ENCODE data around the gene LMO7.
"Not testable (repeated sequence)": the region's sequence is repeated elsewhere in the genome, so short reads cannot be mapped to it uniquely, and the experiment has no call there.

LMO7 gene

DNA sequence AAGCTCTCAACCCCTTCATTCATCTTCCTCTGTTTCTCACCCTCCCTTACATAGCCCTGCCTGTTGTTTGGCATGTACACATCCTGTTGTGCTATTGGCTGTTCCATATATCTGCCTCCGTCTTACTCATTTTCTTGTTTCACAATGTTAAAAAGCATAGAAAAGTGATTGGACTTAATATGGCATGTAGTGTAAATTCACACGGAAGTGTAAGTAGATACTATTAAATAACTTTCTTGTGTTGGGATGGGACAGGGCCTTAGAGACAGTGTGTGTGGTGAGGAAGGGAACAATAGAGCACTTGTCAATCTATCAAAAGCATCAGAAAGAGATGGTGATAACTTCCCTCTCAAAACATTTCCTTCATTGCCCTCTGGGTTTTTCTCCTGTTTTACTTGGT lies 12.3 kb downstream of the LMO7 start:
- no peak for DNase-seq

DNA sequence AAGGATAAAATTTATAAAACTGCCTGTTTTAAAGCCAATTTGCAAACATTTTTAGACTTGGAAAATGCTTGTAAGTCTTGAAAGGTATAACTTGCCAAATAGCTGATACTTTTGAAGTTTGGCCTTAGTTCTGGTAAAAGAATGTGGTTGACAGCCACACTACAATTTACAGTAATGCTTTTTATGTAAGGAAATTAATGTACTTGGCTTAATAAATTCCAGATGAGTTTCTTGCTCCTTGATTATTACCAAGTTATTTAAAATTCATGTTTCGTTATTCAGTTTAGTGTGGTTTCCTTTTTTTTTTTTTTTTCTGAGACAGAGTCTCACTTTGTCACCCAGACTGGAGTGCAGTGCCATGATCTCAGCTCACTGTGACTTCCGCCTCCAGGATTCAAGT lies 14.9 kb downstream of the LMO7 start:
- no peak for DNase-seq

DNA sequence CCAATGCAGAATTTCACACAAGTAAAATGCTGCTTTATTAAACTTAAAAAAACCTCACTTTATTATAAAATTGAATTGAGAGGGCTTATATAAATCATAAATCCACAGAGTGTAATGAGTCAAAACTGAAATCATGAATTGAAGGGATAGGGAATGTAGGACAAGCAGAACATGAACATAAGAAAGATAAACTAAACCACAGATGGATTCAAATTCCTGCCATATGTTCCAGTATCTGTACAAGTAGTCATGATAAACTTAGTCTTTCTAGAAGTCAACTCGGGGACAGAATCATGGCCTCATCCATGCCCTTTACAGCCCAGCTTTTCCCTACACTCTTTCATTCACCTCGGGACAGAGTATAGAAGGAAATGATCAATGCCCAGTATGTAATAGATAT lies 16.6 kb downstream of the LMO7 start:
- DNase-seq: no peak

DNA sequence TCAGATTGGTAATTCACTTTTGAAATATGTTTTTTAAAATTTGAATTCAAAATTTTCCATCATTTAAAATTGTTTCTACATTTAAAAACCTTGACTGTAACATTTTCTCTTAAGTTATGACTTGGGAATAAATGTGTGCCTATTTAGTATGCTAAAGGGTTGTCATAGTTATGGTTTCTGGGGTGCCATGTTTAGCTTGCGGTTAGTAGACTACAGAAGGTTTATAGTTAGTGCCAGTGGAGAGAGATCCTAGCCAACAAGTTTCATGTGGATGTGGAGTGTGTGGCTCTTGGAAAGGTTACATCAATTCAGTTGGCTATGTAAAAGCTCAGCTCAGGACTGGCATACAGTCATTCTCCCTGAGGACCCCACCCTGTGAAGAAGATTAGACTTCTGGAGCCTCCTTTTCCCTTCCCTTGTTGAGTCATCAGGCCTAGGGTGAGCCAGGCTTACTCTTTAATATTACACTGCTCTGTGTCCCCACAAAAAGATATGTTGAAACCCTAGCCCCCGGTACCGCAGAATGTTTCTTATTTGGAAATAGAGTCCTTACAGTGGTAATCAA lies 20.4 kb downstream of the LMO7 start:
- no peak for DNase-seq

DNA sequence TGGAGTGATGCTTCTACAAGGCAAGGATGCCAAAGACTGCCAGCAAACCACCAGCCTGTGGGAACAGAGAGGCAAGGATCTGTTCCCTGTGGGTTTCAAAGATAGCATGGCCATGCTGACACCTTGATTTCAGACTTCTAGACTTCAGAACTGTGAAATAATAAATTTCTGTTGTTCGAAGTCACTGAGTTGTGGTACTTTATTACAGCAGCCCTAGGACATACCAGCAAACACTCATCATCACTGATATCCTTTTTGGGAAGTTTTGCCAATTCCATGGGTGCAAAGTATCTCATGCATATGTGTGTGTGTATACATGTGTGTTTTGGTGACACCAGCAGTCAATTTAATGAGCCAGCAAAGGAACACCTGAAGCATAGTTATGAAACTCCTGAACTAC lies 21.0 kb downstream of the LMO7 start:
- no peak for DNase-seq

DNA sequence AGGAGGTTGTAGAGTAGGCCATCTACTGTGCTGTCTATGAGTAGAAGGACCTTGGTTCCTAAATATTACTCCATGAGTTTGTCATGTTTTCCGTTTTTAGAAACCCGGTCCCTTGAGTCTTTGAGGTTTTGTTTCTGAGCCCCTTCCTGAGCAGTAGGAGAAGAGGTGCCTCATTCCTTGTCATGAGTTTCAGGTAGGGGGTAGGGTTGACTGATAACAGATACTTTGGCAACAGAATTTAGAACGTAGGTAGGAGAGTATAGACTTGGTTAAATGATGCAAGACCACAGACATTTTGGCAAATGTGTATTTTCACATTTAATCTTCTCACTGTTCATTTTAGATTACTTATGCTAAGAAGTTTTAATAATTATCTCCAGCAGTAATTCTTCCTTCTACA lies 24.6 kb downstream of the LMO7 start:
- no peak for DNase-seq

DNA sequence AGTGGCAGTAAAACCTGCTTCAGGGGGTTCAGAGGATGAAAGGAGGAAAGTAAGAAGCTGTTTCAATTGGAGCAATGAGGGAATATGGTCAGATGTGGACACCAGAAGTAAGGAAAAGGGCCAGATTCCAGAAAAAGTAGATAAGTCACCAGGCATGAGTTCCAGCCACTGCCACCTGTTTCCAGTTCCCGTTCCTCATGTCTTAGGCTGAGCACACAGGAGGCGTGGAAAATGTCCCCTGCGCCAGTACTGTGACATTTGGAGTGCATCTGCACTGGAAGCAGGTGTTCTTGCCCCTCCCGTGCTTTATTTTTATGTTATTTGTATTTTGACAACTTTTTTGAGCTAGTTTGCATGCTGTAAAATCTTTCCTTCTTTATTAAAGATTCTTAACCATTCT lies 25.3 kb downstream of the LMO7 start:
- DNase-seq: no peak

DNA sequence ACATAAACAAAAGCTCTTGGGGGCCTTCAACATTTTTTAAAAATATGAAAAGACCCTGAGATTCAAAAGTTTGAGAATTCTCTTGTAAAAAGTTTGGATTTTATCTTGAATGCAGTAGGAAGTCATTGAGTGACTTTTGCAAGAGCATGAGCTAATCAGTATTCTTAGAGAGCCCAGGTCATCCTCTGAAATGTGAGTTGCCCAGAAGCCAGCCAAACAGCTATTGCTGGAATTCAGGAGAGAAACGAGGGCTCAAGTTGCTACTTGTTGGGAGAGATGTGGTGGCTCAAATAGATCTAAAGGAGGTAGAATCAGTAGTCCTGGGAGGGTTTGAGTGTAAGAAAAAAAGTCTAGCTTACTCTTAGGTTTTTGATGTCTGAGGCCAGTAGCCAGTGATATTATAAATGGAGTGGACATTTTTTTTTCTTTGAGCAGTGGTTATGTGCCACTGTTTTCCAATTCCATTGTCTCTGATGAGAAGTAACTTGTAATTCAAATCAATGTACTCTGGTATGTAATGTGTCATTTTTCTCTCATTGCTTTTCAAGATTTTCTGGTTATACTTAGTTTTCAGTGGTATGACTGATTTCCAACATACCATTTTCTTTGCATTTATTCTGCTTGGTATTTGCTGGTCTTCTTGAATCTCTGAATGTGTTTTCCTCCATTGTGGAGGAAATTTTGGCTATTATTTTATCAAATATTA lies 30.7 kb downstream of the LMO7 start:
- DNase-seq: no peak

DNA sequence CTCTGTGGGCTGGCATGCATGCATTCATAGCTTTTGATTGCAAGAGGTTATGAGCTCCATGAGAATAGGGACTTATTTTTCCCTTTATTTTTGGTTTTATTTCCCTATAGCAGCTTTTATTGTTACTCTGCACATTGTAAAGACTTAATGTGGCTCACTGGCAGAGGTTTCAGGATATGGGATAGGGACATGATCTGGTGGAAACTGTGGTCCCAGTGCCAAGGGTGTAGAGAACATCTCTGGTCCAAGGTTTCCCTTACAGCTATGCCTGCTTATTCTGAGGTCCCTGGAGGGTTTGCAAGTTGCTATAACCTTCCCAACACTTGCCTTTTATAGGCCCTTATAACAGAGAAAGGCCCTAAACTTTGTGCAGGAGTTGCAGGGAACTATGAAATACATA lies 33.6 kb downstream of the LMO7 start:
- no peak for DNase-seq

DNA sequence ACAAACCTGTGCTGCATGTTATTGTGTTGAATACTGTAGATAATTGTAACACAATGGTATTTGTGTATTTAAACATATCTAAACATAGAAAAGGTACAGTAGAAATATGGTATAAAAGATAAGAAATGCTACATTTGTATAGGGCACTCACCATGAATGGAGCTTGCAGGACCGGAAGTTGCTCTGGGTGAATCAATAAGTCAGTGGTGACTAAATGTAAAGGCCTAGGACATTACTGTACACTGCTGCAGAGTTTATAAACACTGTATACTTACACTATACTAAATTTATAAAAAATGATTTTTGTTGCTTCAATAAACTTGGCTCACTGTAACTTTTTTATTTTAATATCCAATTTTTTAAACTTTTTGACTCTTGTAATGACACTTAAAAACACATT lies 34.4 kb downstream of the LMO7 start:
- no peak for DNase-seq

DNA sequence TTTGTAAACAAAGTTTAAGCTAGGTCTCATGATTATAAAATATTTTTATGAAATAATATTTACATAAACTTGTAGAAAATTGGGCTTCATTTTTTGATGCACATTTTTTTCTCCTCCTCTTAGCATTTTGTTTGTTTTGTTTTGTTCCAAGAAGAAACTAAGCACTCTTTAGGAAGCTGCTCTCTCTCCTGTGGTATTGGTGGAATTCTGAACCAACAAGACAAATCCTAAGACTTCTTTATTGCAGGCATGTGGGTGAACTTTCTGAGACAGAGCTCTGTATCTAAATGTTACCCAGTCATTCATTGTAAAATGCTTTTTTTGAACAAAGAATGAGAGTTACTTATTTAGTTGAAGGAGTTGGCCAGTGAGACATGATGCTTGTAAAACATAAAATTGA lies 39.3 kb downstream of the LMO7 start:
- no peak for DNase-seq

DNA sequence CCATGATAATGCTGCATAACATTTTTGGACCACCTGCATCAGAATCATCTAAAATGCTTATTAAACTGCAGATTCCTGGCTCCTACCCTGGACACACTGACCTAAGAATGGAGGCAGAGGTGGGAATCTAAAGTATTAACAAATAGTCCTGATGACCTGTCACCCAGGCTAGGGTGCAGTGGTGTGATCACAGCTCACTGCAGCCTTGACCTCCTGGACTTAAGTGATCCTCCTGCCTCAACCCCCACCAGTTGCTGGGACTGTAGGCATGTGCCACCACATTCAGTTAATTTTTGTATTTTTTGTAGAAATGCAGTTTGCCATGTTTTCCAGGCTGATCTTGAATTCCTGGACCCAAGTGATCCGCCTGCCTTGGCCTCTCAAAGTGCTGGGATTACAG lies 43.3 kb downstream of the LMO7 start:
- no peak for DNase-seq

DNA sequence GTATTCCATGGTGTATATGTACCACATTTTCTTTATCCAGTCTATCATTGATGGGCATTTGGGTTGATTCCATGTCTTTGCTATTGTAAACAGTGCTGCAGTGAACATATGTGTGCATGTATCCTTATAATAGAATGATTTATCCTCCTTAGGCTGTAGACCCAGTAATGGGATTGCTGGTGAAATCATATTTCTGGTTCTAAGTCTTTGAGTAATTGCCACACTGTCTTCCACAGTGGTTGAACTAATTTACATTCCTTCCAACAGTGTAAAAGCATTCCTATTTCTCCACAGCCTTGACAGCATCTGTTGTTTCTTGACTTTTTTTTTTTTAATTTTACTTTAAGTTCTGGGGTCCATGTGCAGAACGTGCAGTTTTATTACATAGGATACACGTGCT lies 44.1 kb downstream of the LMO7 start:
- not testable (repeated sequence) for DNase-seq

DNA sequence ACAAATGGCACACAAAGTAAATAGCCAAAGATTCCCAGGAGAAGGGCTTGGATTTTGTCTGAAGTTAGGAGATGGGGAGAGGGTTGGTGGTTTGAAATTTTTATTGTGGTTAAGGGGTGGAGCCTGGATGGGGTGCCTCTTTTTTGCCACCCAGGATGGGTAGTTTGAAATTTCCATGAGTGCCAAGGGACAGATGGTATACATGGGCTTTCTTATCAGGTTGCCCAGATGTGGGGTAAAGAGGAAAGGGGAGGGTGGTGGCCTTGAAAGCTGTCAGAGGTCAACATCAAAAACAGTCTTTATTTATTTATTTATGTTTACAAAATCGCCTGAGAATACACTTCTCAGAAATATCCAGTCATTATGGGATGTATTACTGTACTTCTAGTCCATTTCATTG lies 46.2 kb downstream of the LMO7 start:
- DNase-seq: no peak

DNA sequence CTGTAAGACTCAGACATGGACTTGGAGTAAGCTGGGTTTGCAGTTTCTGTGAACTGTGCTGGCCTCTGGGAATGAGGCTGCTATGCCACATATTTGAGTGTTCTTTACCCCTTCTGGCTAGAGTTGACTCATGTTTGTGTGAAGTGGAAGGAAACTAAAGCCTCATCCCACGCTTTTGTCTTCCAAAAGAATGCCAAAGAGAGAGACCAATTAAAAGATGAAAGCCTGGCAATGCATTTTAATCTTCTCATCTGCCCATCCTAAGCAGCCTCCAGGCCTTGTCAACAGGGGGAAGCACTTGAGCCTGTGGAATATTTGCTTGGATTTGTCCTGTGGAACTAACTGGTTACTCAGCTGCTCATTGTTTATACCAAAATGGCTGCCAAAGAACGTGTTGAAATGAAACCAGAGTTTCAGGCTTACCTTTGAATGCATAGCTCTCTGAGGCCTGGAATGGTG lies 49.1 kb downstream of the LMO7 start:
- no peak for DNase-seq

DNA sequence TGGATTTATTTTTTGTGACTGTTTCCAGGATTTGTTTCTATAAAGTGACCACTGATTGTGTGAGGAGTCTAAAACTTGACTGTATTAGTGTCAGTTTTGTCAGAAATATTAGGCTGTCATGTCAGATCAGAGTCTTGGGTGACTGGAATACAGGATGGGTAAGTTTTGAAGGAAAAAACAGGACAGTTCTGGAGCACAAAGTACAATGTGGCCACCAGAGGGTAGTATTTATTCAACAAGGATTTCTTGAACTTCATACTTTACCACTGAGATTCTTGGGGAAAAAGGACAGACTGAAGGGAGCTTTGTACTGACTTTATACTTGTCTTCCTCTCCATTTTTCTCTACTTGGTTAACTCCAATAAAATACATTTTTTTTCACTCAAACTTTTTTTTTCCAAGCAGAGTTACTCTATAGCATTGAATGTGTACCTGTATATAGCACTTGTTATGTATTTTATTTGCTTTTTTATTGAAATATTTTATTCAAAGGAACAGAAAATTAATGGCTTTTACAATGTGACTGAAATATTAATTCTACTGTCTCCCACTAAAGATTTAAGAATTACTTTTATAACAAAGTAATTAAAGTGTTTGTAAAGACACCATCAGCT lies 51.1 kb downstream of the LMO7 start:
- DNase-seq: no peak

DNA sequence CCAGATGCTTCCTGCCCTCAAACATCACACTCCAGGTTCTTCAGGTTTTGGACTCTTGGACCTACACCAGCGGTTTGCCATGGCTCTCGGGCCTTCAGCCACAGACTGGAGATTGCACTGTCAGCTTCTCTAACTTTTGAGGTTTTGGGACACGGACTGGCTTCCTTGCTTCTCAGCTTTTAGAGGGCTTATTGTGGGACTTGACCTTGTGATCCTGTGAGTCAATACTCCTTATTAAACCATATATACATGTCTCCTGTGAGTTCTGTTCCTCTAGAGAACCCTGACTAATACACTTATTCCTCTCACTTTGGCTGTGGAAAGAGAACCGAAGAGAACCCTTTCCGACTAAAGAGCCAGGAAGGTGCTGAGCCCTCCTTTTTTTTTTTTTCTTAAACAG lies 53.6 kb downstream of the LMO7 start:
- no peak for DNase-seq

DNA sequence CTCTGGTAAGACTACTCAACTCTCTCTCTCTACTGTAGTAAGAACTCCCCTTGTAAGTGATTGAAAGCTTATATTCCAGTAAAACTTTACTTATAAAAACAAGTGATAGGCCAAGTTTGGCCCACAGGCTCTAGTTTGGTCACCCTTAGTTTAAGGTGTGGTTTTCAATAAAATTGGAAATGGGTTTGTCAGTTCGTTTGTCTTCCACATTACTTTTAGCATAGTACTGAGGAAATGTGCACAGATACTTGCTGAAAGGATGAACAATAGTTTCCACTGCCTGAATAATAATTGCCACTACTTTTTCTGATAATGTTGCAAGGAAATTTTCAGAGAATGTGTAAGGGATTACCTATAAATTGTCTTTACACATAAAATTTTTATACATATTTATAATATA lies 54.5 kb downstream of the LMO7 start:
- DNase-seq: no peak

DNA sequence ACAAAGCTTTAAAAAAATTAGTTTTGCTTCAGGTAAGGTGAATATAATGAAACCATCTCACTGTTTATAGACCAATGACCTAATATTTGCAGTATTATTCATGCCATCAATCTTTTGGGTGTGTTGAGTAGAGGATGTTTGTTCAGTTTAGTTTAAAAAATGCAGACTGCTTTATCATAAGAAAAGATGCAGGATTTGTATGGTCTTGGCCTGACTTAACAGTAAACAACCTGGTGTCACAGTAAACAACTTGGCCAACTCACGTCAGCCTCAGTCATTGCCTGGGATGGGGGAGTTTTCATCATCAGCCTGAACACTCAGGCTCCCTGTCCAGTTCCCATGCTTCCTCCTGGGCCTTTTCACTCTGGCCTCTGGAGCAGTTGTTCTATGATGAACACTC lies 55.1 kb downstream of the LMO7 start:
- DNase-seq: no peak

DNA sequence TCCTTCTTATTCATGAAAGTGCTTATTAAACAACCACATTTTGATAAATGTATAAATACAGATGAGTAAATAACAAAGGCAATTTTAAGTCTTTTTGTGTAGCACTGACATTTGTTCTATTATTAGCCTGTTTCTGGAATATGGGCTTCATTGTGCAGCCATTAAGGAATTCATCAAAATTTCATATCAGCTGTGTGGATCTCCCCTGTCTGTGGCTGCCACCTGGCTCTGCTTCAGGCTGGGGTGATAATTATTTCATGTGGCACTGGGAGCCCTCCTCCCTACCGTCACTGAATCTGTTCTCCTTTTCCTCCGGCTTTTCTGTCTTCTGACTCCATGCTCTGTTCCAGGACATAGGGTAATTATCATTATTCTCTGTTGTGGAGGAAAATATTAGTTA lies 57.1 kb downstream of the LMO7 start:
- DNase-seq: no peak

DNA sequence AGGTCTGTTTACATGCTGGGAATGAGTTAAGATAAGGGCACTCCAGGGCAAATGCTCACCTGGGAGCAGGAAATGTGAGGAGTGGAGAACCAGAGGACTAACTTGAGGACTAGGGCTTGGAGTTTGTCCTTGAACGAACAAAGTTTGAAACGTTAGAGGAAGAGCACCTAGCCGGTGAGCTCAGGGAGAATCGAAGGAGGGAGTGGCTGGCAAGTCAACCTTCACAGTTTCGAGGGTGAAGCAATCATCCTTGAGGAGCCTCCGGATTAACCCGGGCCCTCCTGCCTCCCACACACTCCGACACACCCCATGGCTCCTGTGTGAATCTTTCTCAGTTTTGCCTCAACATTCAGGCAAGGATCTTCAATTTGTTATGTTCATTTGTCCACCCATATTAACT lies 58.6 kb downstream of the LMO7 start:
- no peak for DNase-seq

DNA sequence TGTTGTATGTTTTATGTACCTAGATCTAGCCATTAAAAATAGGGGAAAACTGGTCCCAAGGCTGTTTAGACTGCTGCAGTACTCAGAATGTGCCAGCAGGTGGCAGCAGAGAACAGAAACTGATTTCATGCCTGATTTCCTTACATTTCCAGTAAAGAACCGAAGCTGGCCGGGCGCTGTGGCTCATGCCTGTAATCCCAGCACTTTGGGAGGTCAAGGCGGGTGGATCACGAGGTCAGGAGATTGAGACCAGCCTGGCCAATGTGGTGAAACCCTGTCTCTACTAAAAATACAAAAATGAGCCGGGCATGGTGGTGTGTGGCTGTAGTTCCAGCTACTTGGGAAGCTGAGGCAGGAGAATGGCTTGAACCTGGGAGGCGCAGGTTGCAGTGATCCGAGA lies 59.8 kb downstream of the LMO7 start:
- DNase-seq: peak; percentile 74

DNA sequence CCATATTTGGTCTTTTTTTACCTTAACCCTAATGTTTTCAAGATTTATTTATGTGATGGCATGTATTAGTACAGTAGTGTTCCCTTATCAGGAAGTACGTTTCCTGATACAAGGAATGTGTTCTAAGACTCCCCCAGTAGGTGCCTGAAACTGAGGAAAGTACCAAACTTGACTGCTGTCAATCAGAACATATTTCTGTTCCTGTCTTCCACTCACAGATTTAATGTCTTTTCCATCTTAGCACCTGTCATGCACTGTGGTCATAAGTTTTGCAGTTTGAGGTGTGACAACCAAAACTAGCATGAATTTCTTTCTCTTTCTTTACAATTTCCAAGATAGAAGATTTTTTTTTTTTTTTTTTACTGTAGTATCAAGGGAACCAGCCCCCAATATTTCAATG lies 62.9 kb downstream of the LMO7 start:
- no peak for DNase-seq

DNA sequence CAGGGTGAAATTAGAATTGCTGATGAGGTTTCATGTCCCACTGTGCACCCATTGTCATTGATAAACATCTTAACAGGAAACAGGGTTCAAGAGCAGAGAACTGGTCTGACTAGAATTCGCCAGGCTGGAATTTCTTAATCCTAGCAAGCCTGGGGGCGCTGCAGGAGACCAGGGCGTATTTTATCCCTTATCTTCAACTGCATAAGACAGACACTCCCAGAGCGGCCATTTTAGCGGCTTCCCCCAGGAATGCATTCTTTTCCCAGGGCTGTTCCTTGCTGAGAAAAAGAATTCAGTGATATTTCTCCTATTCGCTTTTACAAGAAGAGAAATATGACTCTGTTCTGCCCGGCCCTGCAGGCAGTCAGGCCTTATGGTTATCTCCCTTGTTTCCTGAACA lies 63.6 kb downstream of the LMO7 start:
- DNase-seq: not testable (repeated sequence)

DNA sequence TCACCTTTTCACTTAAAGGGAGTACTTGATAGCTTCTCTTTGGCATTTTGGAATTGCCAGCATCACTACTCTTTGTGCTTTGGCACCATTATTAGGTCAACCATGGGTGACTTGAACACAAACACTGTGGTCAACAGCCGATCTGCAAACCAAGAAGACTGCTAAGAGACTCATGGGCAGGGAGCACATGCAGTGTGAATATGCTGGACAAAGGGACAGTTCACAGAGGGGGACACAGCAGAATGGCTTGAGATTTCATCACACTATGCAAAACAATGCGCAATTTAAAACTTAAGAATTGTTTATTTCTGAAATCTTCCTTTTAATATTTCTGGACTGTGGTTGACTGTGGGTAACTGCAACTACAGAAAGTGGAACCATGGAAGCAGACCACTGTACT lies 64.4 kb downstream of the LMO7 start:
- no peak for DNase-seq

All from activated CD4-positive, alpha-beta T cell treated with anti-CD3 and anti-CD28 coated beads, Interleukin-2, amount 50 U/mL, for 1 hour (primary cell).